Measurements from ENCODE around the gene TAF6.
A peak's percentile ranks its signal among the peaks of the same experiment; 100 is the strongest.

The TAF6 gene

GRCh38 chr7:100167912-100168323 is 48.8 kb upstream of the TAF6 start:
- POLR2A ChIA-PET: interaction anchor here (1.0 to 2.7 kb wide), 3 partner anchors 9 to 20 kb away, joined by 4 to 13 read pairs (median 5); partner anchors contain the start of genes GPC2, LAMTOR4, STAG3 and TRAPPC14
- Histone ChIP-seq H3K27ac (ENCODE audit: extremely low read depth, low read depth, low read length) (no peak overlapping the region), H3K36me3 (ENCODE audit: control insufficient read depth in 2 of 2, insufficient read depth in 1 of 2, low read length in 2 of 2) (no peaks in the 10 kb centered on the region), H3K4me3 (ENCODE audit: low read depth, low read length) (no peak overlapping the region), H3K9me3 (ENCODE audit: control insufficient read depth, insufficient read depth, low read depth, low read length) (no peaks in the 10 kb centered on the region), H3K4me1 (ENCODE audit: control insufficient read depth, insufficient read depth, low read length) (peaks cover 7% of the 10 kb centered on the region)
- CTCF ChIA-PET: interaction anchor here (0.6 to 1.9 kb wide), 5 partner anchors 17 to 35 kb away, joined by 3 to 9 read pairs (median 6); no protein-coding TSS in a partner anchor
- TF ChIP-seq ZNF473 (tag by site-specific recombination; IDR thresholded peaks at IDR 0.05) (no peak), ZNF214 (tag by site-specific recombination; IDR thresholded peaks at IDR 0.05; ENCODE audit: borderline replicate concordance) (no peak), EGR2 (tag by site-specific recombination; IDR thresholded peaks at IDR 0.05; ENCODE audit: low read depth) (no peak), AEBP2 (tag by site-specific recombination; IDR thresholded peaks at IDR 0.05; ENCODE audit: borderline replicate concordance) (no peak), ZBTB17 (tag by site-specific recombination; IDR thresholded peaks at IDR 0.05) (no peak), PRDM2 (tag by site-specific recombination; IDR thresholded peaks at IDR 0.05; ENCODE audit: borderline replicate concordance) (no peak), ZNF148 (tag by site-specific recombination; IDR thresholded peaks at IDR 0.05; ENCODE audit: borderline replicate concordance) (no peak), ZBTB6 (tag by site-specific recombination; IDR thresholded peaks at IDR 0.05) (no peak), KLF10 (tag by site-specific recombination; IDR thresholded peaks at IDR 0.05) (no peak), ZSCAN30 (tag by site-specific recombination; IDR thresholded peaks at IDR 0.05) (no peak), ZNF645 (tag by site-specific recombination; IDR thresholded peaks at IDR 0.05) (peak; percentile 20; the same call in 1 of the 2 replicates), ZNF433 (tag by site-specific recombination; IDR thresholded peaks at IDR 0.05; ENCODE audit: low read depth) (no peak), ZNF510 (tag by site-specific recombination; IDR thresholded peaks at IDR 0.05; ENCODE audit: insufficient replicate concordance) (no peak), BCL6B (tag by site-specific recombination; IDR thresholded peaks at IDR 0.05) (no peak), ZNF670 (tag by site-specific recombination; IDR thresholded peaks at IDR 0.05; ENCODE audit: low read depth) (no peak), ZNF10 (tag by site-specific recombination; IDR thresholded peaks at IDR 0.05) (no peak), ZBTB8A (tag by site-specific recombination; IDR thresholded peaks at IDR 0.05) (no peak; the same call in 1 of the 2 replicates), ZNF558 (tag by site-specific recombination; IDR thresholded peaks at IDR 0.05) (no peak), ZNF350 (tag by site-specific recombination; IDR thresholded peaks at IDR 0.05) (no peak), SETDB1 (IDR thresholded peaks at IDR 0.05; ENCODE audit: insufficient read length, low read length) (no peak), ZNF37A (tag by site-specific recombination; IDR thresholded peaks at IDR 0.05) (no peak), SCRT2 (tag by site-specific recombination; IDR thresholded peaks at IDR 0.05) (no peak), ZNF830 (tag by site-specific recombination; IDR thresholded peaks at IDR 0.05; ENCODE audit: low read depth) (no peak), MYNN (tag by site-specific recombination; IDR thresholded peaks at IDR 0.05; ENCODE audit: borderline replicate concordance) (no peak; the same call in 1 of the 2 replicates), ZNF654 (tag by site-specific recombination; IDR thresholded peaks at IDR 0.05; ENCODE audit: low read depth) (no peak)

Data from HEK293 (cell line).